B cell (primary cell): Measurements from ENCODE around the gene KLHL13.

Source experiments
- CTCF ChIP-seq: fragments of 200-600 bp; IDR thresholded peaks from one replicate; pipeline ENCODE4 v1.8.0; 2022; ENCODE audit warnings: antibody characterized with exemption, mild to moderate bottlenecking
- EZH2 ChIP-seq: IDR thresholded peaks from 2 replicates; pipeline ENCODE4 v1.6.1; 2012; ENCODE audit warnings: borderline replicate concordance, low read depth, mild to moderate bottlenecking, moderate library complexity, low read length; ENCODE audit not compliant: insufficient read depth, poor library complexity, severe bottlenecking

DNA sequence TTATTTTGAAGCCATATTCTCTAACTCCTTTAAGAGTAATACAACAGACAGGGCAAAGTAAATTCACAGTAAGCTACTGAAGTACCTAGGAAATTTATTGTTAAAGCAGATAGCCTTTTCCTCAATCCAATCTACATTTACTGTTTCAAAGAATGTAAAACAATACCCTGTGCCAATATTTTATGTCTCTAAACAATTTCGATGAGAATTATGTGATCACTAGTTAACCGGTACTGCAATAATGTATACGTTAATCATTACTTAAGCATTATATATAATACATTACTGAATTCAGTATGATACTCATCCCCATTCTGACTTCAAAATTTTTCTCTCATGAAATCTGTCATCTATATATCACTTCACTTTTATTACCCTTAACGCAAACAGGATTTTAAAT is 28.5 kb downstream of the KLHL13 start:
- no peak for TF ChIP-seq CTCF
- no peak for TF ChIP-seq EZH2
